ENCODE data around the gene SLC6A3. TPM values are rescaled to one million over a fixed set of nuclear protein-coding genes. Genes with fewer than 3 reads are reported as not detected.

Gene SLC6A3
- total and polyA plus RNA-seq, 9 donors = 0.05 to 0.62 (median 0.40) TPM

DNA sequence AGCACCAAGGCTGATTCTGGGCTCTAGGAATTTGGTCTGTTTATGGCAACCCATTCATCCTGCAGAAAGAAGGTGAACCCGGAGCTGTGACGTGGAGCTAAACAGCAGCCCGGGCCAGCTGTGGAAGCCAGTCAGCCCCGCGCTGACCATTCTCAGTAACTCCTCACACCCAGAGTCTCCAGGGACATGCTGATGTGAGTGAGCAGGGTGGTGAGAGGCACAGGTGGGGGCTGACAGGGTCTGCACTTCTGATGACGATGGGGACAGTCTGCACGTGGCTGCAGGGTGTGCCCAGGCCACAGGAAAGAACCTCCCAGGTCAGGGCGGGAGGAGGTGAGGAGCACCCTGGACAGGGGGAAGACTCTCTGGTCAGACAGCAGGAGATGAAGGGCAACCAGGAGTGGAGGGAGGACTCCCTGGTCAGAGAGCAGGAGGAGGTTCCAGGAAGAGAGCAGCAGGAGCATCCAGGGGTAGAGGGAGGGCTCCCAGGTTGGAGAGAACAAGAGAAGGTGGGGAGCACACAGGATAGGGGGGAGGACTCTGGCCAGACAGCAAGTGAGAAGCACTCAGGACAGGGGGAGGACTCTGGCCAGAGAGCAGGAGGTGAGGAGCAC is 26.1 kb upstream of the SLC6A3 start:
- no peaks in the 10 kb centered on the region for H3K4me1 ChIP-seq (ENCODE audit: insufficient read depth)
- H3K4me3 ChIP-seq = no peak overlapping the region
- TF ChIP-seq EP300 (IDR thresholded peaks at IDR 0.05) (no peak), POLR2A (IDR thresholded peaks at IDR 0.05) (no peak)
- TF ChIP-seq, protein P1, sequence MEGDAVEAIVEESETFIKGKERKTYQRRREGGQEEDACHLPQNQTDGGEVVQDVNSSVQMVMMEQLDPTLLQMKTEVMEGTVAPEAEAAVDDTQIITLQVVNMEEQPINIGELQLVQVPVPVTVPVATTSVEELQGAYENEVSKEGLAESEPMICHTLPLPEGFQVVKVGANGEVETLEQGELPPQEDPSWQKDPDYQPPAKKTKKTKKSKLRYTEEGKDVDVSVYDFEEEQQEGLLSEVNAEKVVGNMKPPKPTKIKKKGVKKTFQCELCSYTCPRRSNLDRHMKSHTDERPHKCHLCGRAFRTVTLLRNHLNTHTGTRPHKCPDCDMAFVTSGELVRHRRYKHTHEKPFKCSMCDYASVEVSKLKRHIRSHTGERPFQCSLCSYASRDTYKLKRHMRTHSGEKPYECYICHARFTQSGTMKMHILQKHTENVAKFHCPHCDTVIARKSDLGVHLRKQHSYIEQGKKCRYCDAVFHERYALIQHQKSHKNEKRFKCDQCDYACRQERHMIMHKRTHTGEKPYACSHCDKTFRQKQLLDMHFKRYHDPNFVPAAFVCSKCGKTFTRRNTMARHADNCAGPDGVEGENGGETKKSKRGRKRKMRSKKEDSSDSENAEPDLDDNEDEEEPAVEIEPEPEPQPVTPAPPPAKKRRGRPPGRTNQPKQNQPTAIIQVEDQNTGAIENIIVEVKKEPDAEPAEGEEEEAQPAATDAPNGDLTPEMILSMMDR (IDR thresholded peaks at IDR 0.05) = no peak
- no peaks in the 10 kb centered on the region for H3K36me3 ChIP-seq
- intact Hi-C loops (cut with DNase I) = no loop called here
- DNase-seq = peak in 1 of 5 donors; percentile 7
- 84 to 88% (median 87%) methylated on average over 8 of the region's 8 CpGs for WGBS, 3 donors
- no peaks in the 10 kb centered on the region for H3K27me3 ChIP-seq
- no peaks in the 10 kb centered on the region for H3K9me3 ChIP-seq
- no peak overlapping the region for H3K27ac ChIP-seq

DNA sequence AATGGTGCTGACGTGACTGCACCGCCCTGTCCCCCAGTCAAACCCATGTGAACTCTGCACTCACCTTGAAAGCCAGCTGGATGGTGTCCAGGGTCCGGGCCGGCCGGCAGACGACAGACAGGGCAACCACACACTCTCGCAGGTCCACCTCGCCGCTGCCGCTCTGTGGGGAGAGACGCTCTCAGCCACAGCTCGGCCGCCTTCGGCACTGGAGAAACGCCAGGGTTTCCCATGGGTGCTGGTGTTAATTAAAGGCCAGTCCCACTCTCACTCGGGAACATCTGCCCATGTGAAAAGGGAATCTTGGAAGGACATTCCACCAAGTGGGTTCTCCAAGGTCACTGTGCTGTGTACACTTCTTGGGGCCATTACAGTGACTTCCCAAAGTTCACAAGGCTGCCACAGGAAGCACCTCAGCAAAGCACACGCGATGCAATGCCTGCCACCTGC is 25.5 kb upstream of the SLC6A3 start:
- no peak overlapping the region for H3K27ac ChIP-seq
- H3K9me3 ChIP-seq = no peaks in the 10 kb centered on the region
- no peaks in the 10 kb centered on the region for H3K27me3 ChIP-seq
- no peaks in the 10 kb centered on the region for H3K36me3 ChIP-seq
- DNase-seq = peak in 2 of 5 donors; percentile 11 to 31
- WGBS, 3 donors = 63 to 75% (median 71%) methylated on average over 18 of the region's 18 CpGs
- H3K4me3 ChIP-seq = no peak overlapping the region
- H3K4me1 ChIP-seq (ENCODE audit: insufficient read depth) = no peaks in the 10 kb centered on the region
- intact Hi-C loops (cut with DNase I) = no loop called here
- no peak for TF ChIP-seq POLR2A (IDR thresholded peaks at IDR 0.05)

DNA sequence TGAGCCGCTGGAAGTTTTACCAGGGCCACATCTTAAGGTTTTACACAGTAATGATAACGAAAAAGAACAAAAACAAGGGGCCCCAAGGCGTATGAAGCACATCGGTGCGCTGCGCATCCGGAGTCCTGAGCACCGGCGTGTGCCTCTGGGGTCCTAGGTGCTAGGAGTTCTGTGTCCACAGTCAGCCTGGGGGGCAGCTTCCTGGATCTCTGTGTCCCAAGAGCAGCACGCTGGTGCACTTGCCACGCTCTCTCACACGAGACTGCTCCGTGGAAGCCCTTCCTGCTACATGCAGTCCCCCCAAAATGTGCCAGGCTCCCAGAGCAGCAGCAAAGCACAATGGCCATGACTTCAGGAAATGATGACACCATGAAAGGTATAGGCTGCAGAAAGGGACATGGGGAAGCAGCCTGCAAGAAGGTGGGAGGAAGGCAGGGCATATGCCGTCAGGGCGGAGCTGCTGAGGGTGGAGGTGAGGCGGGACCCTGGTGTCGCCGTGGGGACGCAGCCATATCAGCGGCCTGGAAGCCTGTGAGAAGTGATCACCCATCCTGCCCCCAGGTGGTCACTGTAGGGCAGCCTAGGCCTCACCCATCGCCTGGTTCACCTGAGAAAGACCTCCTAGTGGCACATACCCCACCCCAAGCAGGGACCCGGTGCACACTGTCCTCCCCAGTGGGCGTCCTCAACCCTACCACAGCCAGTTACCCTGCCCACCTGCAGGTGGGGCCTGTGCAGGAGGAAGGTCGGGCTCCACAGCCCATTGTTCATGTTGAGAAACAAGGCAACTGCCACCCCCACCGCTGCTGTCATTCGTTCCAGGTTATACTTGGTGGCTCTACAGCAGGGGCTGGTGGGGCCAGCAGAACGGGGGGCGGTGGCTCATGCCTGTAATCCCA is 23.6 kb upstream of the SLC6A3 start:
- Histone ChIP-seq H3K27ac (no peak overlapping the region), H3K4me3 (no peak overlapping the region), H3K36me3 (no peaks in the 10 kb centered on the region), H3K9me3 (no peaks in the 10 kb centered on the region), H3K4me1 (ENCODE audit: insufficient read depth) (no peaks in the 10 kb centered on the region), H3K27me3 (no peaks in the 10 kb centered on the region)
- intact Hi-C loops (cut with DNase I) = no loop called here
- WGBS, 3 donors = 91 to 94% (median 92%) methylated on average over 28 of the region's 28 CpGs
- peak in 2 of 5 donors; percentile 11 to 24 for DNase-seq
- TF ChIP-seq POLR2A (IDR thresholded peaks at IDR 0.05) (no peak), EP300 (IDR thresholded peaks at IDR 0.05) (no peak)

DNA sequence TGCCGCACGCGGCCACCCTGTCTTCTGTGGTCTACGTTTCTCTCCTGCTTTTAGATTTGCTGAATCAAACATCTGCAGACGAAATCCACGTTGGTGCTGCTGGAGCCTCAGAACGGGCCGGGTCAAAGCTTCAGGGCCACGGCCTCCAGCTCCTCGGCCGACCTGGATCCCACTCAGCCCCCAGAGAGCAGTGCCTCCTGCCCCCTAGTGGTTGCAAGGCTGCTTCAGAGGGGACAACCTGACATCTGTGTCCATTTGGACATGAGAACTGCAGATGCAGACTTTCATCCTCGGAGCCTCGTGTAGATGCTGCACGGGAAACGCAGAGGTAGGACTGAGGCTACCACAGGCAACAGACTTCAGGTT is 23.0 kb upstream of the SLC6A3 start:
- peak in 2 of 5 donors; percentile 15 to 39 for DNase-seq
- 53 to 59% (median 55%) methylated on average over 15 of the region's 15 CpGs for WGBS, 3 donors
- Histone ChIP-seq H3K4me3 (no peak overlapping the region), H3K4me1 (ENCODE audit: insufficient read depth) (no peaks in the 10 kb centered on the region), H3K36me3 (no peaks in the 10 kb centered on the region), H3K27me3 (no peaks in the 10 kb centered on the region), H3K9me3 (no peaks in the 10 kb centered on the region), H3K27ac (no peak overlapping the region)
- TF ChIP-seq EP300 (IDR thresholded peaks at IDR 0.05) (no peak), POLR2A (IDR thresholded peaks at IDR 0.05) (no peak)
- TF ChIP-seq, protein P1 (IDR thresholded peaks at IDR 0.05) = peak in 1 of 3 donors; percentile 13
- intact Hi-C loops (cut with DNase I) = no loop called here

DNA sequence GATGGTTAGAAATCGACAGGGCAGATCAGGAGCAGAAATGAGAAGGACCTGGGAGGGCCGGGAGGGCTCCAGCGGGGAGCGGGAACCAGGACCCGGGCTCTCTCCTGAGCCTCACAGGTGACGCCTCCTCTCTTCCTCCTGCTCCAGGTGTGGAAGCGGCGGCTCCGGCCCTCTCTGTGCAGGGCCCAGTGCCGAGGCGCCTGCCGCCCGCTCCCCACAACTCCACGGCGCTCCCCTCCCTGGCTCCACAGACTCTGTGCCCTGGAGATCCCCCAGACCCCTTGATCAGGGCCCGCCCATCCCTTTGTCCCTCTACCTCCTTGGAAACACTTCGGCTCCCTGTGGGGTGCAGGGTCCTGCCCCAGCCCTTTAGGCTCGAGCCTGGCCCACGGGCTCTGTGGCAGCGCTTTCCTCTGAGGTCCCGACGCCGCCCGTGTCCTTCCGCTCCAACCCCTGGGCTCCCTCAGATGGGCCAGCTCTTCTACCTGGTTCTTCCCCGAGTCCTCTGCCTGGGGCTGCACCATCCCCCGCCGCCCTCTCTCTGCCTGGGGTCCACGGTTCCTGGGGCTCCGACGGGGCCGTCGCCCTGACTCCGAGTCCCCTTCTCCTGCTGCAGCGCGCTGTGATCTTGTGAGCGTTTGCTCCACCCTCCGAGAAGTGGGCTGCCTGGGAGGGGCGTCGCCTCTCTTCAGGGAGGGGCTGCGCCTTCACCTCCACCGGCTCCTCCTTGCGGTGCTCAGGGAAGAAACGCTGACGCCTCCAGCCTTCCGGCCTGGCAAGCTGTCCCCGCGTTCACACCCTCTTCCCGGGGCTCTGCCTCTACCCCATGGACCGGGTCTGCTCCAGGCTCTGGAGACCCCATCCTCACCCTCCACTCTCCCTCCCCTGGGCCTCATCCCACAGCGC is 22.4 kb upstream of the SLC6A3 start:
- TF ChIP-seq EP300 (IDR thresholded peaks at IDR 0.05) (no peak), POLR2A (IDR thresholded peaks at IDR 0.05) (no peak)
- TF ChIP-seq, protein P1 (IDR thresholded peaks at IDR 0.05) = no peak
- 91 to 95% (median 93%) methylated on average over 50 to 51 of the region's 51 CpGs for WGBS, 3 donors
- H3K36me3 ChIP-seq = no peaks in the 10 kb centered on the region

More for the DNA sequence above, 22.4 kb upstream of the SLC6A3 start:
- Histone ChIP-seq H3K9me3 (no peaks in the 10 kb centered on the region), H3K27ac (no peak overlapping the region), H3K4me1 (ENCODE audit: insufficient read depth) (no peaks in the 10 kb centered on the region), H3K27me3 (no peaks in the 10 kb centered on the region), H3K4me3 (no peak overlapping the region)
- peak in 2 of 5 donors; percentile 15 to 31 for DNase-seq
- intact Hi-C loops (cut with DNase I) = no loop called here

Data from ovary (tissue), 9 donors.